ENCODE data around the gene TIMM9. TPM values are rescaled to one million over a fixed set of nuclear protein-coding genes. Genes with fewer than 3 reads are reported as not detected.
A peak's percentile ranks its signal among the peaks of the same experiment; 100 is the strongest.

TIMM9 gene
- polyA plus RNA-seq, 1 donor (not counting 4 experiments of a cell fraction or from before 2014, with no cell fraction given), result 29.6 TPM

DNA sequence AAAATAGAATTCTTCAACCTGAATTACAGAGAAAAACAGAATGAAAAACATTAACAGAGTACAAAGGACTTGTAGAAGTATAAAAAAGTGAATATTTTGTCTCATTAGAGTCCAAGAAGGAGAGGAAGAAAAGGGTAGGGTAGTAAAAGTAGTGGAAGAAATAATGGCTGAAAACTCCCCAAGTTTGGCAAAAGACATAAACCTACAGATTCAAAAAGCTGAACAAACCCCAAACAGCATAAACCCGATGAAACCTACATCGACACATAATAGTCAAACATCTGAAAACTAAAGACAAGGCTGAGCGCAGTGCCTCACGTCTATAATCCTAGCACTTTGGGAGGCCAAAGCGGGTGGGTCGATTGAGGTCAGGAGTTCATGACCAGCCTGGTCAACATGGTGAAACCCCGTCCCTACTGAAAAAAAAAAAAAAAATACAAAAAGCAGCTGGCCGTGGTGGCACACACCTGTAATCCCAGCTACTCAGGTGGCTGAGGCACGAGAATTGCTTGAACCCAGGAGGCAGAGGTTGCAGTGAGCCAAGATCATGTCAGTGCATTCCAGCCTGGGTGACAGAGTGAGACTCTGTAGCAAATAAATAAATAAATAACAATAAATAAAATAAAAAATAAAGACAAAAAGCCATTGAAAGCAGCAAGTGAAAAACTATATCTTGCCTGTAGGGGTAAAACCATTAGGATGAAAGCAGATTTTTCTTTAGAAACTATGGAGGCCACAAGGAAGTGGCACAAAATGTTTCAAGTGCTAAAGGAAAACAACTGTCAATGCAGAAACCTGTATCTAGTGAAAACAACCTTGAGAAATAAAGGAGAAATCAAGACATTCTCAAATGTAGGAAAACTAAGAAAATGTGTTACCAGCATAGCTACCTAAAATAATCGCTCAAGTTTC lies 11.4 kb downstream of the TIMM9 start:
- Histone ChIP-seq H3K4me2 (ENCODE audit: control insufficient read depth, extremely low read depth, insufficient read depth, low read depth, low read length) (no peak overlapping the region), H4K20me1 (ENCODE audit: control insufficient read depth, extremely low read depth, insufficient read depth, low read length) (no peaks in the 10 kb centered on the region), H3K9me3 (ENCODE audit: control insufficient read depth, low read depth, low read length) (no peaks in the 10 kb centered on the region), H3K9ac (ENCODE audit: control insufficient read depth, extremely low read depth, insufficient read depth, low read length) (no peak overlapping the region), H3K9me1 (ENCODE audit: control insufficient read depth, extremely low read depth, insufficient read depth, low read length) (no peaks in the 10 kb centered on the region), H3K79me2 (ENCODE audit: control insufficient read depth, insufficient read depth, low read length) (peaks cover 31% of the 10 kb centered on the region), H3K4me3 (ENCODE audit: control insufficient read depth in 2 of 3, extremely low read depth in 1 of 3, insufficient read depth in 2 of 3, low read depth in 1 of 3, low read length in 3 of 3) (no peak overlapping the region), H3K27ac (ENCODE audit: control insufficient read depth, insufficient read depth, low read length) (no peak overlapping the region), H3K4me1 (ENCODE audit: control insufficient read depth, extremely low read depth, insufficient read depth, low read length) (no peaks in the 10 kb centered on the region), H2AFZ (ENCODE audit: control insufficient read depth, low read length) (no peak overlapping the region), H3K27me3 (ENCODE audit: control insufficient read depth, extremely low read depth, insufficient read depth, low read length) (no peaks in the 10 kb centered on the region), H3K36me3 (ENCODE audit: control insufficient read depth in 2 of 2, extremely low read depth in 1 of 2, insufficient read depth in 2 of 2, low read length in 2 of 2) (peaks cover 4 to 7% of the 10 kb centered on the region in 2 experiments)
- DNase-seq (ENCODE audit: low read depth, low spot score) (no peak), FAIRE-seq (no peak)
- dilution Hi-C loops (cut with MboI; ENCODE audit: extremely low pct_ligation_motif_present, low sequenced_read_pairs), result no loop called here
- TF ChIP-seq, protein P1, sequence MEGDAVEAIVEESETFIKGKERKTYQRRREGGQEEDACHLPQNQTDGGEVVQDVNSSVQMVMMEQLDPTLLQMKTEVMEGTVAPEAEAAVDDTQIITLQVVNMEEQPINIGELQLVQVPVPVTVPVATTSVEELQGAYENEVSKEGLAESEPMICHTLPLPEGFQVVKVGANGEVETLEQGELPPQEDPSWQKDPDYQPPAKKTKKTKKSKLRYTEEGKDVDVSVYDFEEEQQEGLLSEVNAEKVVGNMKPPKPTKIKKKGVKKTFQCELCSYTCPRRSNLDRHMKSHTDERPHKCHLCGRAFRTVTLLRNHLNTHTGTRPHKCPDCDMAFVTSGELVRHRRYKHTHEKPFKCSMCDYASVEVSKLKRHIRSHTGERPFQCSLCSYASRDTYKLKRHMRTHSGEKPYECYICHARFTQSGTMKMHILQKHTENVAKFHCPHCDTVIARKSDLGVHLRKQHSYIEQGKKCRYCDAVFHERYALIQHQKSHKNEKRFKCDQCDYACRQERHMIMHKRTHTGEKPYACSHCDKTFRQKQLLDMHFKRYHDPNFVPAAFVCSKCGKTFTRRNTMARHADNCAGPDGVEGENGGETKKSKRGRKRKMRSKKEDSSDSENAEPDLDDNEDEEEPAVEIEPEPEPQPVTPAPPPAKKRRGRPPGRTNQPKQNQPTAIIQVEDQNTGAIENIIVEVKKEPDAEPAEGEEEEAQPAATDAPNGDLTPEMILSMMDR (optimal IDR thresholded peaks at IDR 0.05 in 1 of 3, IDR thresholded peaks at IDR 0.05 in 1 of 3, conservative IDR thresholded peaks at IDR 0.05 in 1 of 3; ENCODE audit: extremely low read depth in 1 of 3, insufficient read depth in 2 of 3, low read length in 3 of 3), result no peak
- no peak for TF ChIP-seq EZH2 (IDR thresholded peaks at IDR 0.05; ENCODE audit: low read length)

DNA sequence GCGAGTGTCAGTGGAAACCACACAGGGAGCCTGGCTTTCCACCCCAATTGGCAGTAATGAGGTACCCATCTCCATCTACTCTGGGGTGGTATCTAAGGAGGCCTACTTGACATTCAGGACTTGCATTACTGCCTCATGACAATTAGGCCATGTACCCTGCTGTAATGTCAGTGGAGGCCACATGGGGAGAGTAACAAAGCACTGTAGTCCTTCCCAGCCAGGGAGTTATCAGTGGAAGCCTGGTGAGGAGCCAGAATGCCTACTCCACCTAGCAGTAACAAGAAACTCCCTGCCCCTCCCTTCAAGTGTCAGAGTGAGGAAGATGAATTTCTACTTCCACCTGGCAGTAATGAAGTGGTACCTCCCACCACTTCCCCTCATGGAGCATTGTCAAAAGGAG lies 12.5 kb downstream of the TIMM9 start:
- no peak overlapping the region for H3K4me2 ChIP-seq (ENCODE audit: control insufficient read depth, extremely low read depth, insufficient read depth, low read depth, low read length)
- no peak for DNase-seq (ENCODE audit: low read depth, low spot score)
- H3K9me3 ChIP-seq (ENCODE audit: control insufficient read depth, low read depth, low read length), result no peaks in the 10 kb centered on the region
- no peaks in the 10 kb centered on the region for H3K27me3 ChIP-seq (ENCODE audit: control insufficient read depth, extremely low read depth, insufficient read depth, low read length)
- no peak overlapping the region for H3K27ac ChIP-seq (ENCODE audit: control insufficient read depth, insufficient read depth, low read length)
- H2AFZ ChIP-seq (ENCODE audit: control insufficient read depth, low read length), result no peak overlapping the region
- TF ChIP-seq, protein P1 (optimal IDR thresholded peaks at IDR 0.05 in 1 of 3, IDR thresholded peaks at IDR 0.05 in 1 of 3, conservative IDR thresholded peaks at IDR 0.05 in 1 of 3; ENCODE audit: extremely low read depth in 1 of 3, insufficient read depth in 2 of 3, low read length in 3 of 3), result peak in 1 of 3 experiments; percentile 7
- no peak for TF ChIP-seq EZH2 (IDR thresholded peaks at IDR 0.05; ENCODE audit: low read length)
- no peak overlapping the region for H3K4me3 ChIP-seq (ENCODE audit: control insufficient read depth in 2 of 3, extremely low read depth in 1 of 3, insufficient read depth in 2 of 3, low read depth in 1 of 3, low read length in 3 of 3)
- no peak for FAIRE-seq
- H3K9ac ChIP-seq (ENCODE audit: control insufficient read depth, extremely low read depth, insufficient read depth, low read length), result no peak overlapping the region
- H3K9me1 ChIP-seq (ENCODE audit: control insufficient read depth, extremely low read depth, insufficient read depth, low read length), result no peaks in the 10 kb centered on the region
- H4K20me1 ChIP-seq (ENCODE audit: control insufficient read depth, extremely low read depth, insufficient read depth, low read length), result no peaks in the 10 kb centered on the region
- peaks cover 7 to 13% of the 10 kb centered on the region in 2 experiments for H3K36me3 ChIP-seq (ENCODE audit: control insufficient read depth in 2 of 2, extremely low read depth in 1 of 2, insufficient read depth in 2 of 2, low read length in 2 of 2)
- dilution Hi-C loops (cut with MboI; ENCODE audit: extremely low pct_ligation_motif_present, low sequenced_read_pairs), result no loop called here
- H3K4me1 ChIP-seq (ENCODE audit: control insufficient read depth, extremely low read depth, insufficient read depth, low read length), result no peaks in the 10 kb centered on the region
- peaks cover 29% of the 10 kb centered on the region for H3K79me2 ChIP-seq (ENCODE audit: control insufficient read depth, insufficient read depth, low read length)
